Keratinocyte (primary cell): ENCODE results near the gene GJA3. TPM values are rescaled to one million over a fixed set of nuclear protein-coding genes. Genes with fewer than 3 reads are reported as not detected.

Experiments
- DNase-seq: peaks from one replicate; pipeline ENCODE4 v3.0.0-alpha.2; 2011; ENCODE audit warnings: low read depth, missing footprints, low spot score
- FAIRE-seq: peaks from 2 replicates; lab custom pipeline; 2011; peaks lifted over from hg19 to GRCh38; lab: Jason Lieb, UNC
- H2AFZ ChIP-seq: 2 replicates; pipeline ENCODE4 v1.6.0; 2012; ENCODE audit warnings: low read length, control low read depth, inconsistent platforms; ENCODE audit not compliant: control insufficient read depth
- H3K27ac ChIP-seq: 2 replicates; pipeline ENCODE4 v1.5.1; 2011; ENCODE audit warnings: low read length; ENCODE audit not compliant: control insufficient read depth, insufficient read depth
- H3K27me3 ChIP-seq: 3 replicates; pipeline ENCODE4 v1.6.0; 2011; ENCODE audit warnings: low read length; ENCODE audit not compliant: control insufficient read depth, insufficient read depth; ENCODE audit errors: extremely low read depth
- H3K36me3 ChIP-seq, 2 experiments: 2 replicates in 1 of 2; 3 replicates in 1 of 2; pipeline ENCODE4 v1.5.1; 2011; ENCODE audit warnings: low read length in 2 of 2, mild to moderate bottlenecking in 1 of 2; ENCODE audit not compliant: control insufficient read depth in 2 of 2, insufficient read depth in 2 of 2; ENCODE audit errors: extremely low read depth in 1 of 2
- H3K4me1 ChIP-seq: 3 replicates; pipeline ENCODE4 v1.5.1; 2011; ENCODE audit warnings: low read length; ENCODE audit not compliant: control insufficient read depth, insufficient read depth; ENCODE audit errors: extremely low read depth
- H3K4me2 ChIP-seq: 3 replicates; pipeline ENCODE4 v1.6.0; 2011; ENCODE audit warnings: low read depth, low read length; ENCODE audit not compliant: control insufficient read depth, insufficient read depth; ENCODE audit errors: extremely low read depth
- H3K4me3 ChIP-seq, 3 experiments: fragments of 200-600 bp in 1 of 3; sonication (generic) in 1 of 3; 2 replicates in 2 of 3; 3 replicates in 1 of 3; pipeline ENCODE4 v1.5.1; 2011 to 2016; ENCODE audit warnings: low read length in 3 of 3, mild to moderate bottlenecking in 3 of 3, control low read depth in 2 of 3, inconsistent platforms in 1 of 3, low read depth in 1 of 3, mixed read lengths in 1 of 3, mixed run types in 1 of 3, moderate library complexity in 1 of 3; ENCODE audit not compliant: control insufficient read depth in 2 of 3, insufficient read depth in 2 of 3; ENCODE audit errors: extremely low read depth in 1 of 3
- H3K79me2 ChIP-seq: 2 replicates; pipeline ENCODE4 v1.6.0; 2012; ENCODE audit warnings: low read length; ENCODE audit not compliant: control insufficient read depth, insufficient read depth
- H3K9ac ChIP-seq: 3 replicates; pipeline ENCODE4 v1.6.0; 2011; ENCODE audit warnings: low read length; ENCODE audit not compliant: control insufficient read depth, insufficient read depth; ENCODE audit errors: extremely low read depth
- H3K9me1 ChIP-seq: 3 replicates; pipeline ENCODE4 v1.6.0; 2011; ENCODE audit warnings: low read length; ENCODE audit not compliant: control insufficient read depth, insufficient read depth; ENCODE audit errors: extremely low read depth
- H3K9me3 ChIP-seq: 2 replicates; pipeline ENCODE4 v1.5.1; 2012; ENCODE audit warnings: low read depth, low read length; ENCODE audit not compliant: control insufficient read depth
- H4K20me1 ChIP-seq: 3 replicates; pipeline ENCODE4 v1.6.0; 2011; ENCODE audit warnings: low read length; ENCODE audit not compliant: control insufficient read depth, insufficient read depth; ENCODE audit errors: extremely low read depth
- EZH2 ChIP-seq: IDR thresholded peaks from one replicate; pipeline ENCODE4 v1.6.1; 2012; ENCODE audit warnings: inconsistent platforms, mild to moderate bottlenecking, low read length, moderate library complexity
- dilution Hi-C: fragments of 300-500 bp; cut with MboI; formaldehyde crosslinking; loops from one replicate; pipeline ENCODE4 v1.7.0; 2020; ENCODE audit warnings: low sequenced_read_pairs; ENCODE audit not compliant: extremely low pct_ligation_motif_present
- polyA plus RNA-seq, 5 experiments: library from polyadenylated mRNA; depleted of rRNA in 3 of 5; stranded (reverse) in 3 of 5; stranded (forward) in 1 of 5; unstranded in 1 of 5; fragments of >200 nt; gene quantifications; 1 replicate in 1 of 5; 2 replicates in 3 of 5; 3 replicates in 1 of 5; pipeline versions ENCODE4 v1.2.1 to v1.2.3, GENCODE V29; 2011 to 2012; ENCODE audit warnings: missing spikeins in 2 of 5, low read depth in 1 of 5, low replicate concordance in 1 of 5
- TF ChIP-seq, protein P1 (sequence below), 3 experiments: IDR thresholded peaks in 1 of 3; conservative IDR thresholded peaks in 1 of 3; optimal IDR thresholded peaks in 1 of 3; 2 replicates in 2 of 3; 3 replicates in 1 of 3; pipeline versions ENCODE3 to v1.5.1; 2011; ENCODE audit warnings: low read length in 3 of 3, mild to moderate bottlenecking in 3 of 3, moderate library complexity in 2 of 3, control low read depth in 1 of 3, inconsistent platforms in 1 of 3; ENCODE audit not compliant: insufficient read depth in 2 of 3; ENCODE audit errors: extremely low read depth in 1 of 3

Gene GJA3
- polyA plus RNA-seq, 1 donor (not counting 4 experiments of a cell fraction or from before 2014, with no cell fraction given) = 0.09 TPM

- Histone ChIP-seq H3K36me3 (no peaks in the 10 kb centered on the region), H4K20me1 (no peaks in the 10 kb centered on the region), H3K9ac (no peak overlapping the region), H3K27ac (no peak overlapping the region), H3K27me3 (no peaks in the 10 kb centered on the region), H2AFZ (no peak overlapping the region), H3K4me1 (no peaks in the 10 kb centered on the region), H3K4me3 (no peak overlapping the region), H3K9me3 (no peaks in the 10 kb centered on the region), H3K9me1 (no peaks in the 10 kb centered on the region), H3K4me2 (no peak overlapping the region), H3K79me2 (no peaks in the 10 kb centered on the region)
- FAIRE-seq (no peak), DNase-seq (no peak)
- TF ChIP-seq EZH2 = no peak
- dilution Hi-C loops = no loop called here
These were observed 45.9 kb upstream of the GJA3 start for GRCh38 chr13:20206698-20207235.

DNA sequence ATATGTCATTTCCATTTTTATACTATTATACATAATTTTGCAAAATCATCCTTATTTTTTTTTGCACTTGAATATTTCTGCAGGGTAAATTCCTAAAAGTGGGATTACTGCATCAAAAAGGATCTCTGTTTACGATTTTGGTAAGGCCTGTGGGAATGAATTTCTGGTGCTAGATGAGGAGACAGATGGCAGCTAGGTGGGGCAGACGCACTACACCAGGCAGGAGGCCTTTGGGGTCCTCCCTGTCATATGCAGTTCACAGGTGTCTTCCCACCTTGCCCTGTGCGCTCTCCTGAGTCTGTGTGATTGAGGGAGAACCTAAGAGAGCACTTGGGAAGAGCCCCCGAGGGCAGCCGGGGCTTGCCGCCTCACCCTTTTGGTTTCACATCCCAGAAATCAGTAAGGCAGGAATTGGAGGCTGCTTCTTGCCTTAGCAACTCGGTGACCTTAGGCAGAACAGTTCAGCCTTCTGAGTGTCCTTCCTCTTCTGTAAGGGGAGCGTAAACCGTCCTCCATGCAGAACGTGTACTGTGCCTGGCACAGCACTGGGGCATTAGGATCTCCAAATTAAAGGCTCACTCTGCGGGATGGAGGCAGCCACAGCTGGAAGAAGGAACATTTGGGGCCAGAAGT is 45.3 kb upstream of the GJA3 start:
- no peak overlapping the region for H3K9ac ChIP-seq
- DNase-seq (no peak), FAIRE-seq (no peak)
- H3K9me3 ChIP-seq = no peaks in the 10 kb centered on the region
- no peak overlapping the region for H3K27ac ChIP-seq
- no peaks in the 10 kb centered on the region for H4K20me1 ChIP-seq
- TF ChIP-seq, protein P1, sequence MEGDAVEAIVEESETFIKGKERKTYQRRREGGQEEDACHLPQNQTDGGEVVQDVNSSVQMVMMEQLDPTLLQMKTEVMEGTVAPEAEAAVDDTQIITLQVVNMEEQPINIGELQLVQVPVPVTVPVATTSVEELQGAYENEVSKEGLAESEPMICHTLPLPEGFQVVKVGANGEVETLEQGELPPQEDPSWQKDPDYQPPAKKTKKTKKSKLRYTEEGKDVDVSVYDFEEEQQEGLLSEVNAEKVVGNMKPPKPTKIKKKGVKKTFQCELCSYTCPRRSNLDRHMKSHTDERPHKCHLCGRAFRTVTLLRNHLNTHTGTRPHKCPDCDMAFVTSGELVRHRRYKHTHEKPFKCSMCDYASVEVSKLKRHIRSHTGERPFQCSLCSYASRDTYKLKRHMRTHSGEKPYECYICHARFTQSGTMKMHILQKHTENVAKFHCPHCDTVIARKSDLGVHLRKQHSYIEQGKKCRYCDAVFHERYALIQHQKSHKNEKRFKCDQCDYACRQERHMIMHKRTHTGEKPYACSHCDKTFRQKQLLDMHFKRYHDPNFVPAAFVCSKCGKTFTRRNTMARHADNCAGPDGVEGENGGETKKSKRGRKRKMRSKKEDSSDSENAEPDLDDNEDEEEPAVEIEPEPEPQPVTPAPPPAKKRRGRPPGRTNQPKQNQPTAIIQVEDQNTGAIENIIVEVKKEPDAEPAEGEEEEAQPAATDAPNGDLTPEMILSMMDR (optimal IDR thresholded peaks at IDR 0.05 in 1 of 3, IDR thresholded peaks at IDR 0.05 in 1 of 3, conservative IDR thresholded peaks at IDR 0.05 in 1 of 3; ENCODE audit: extremely low read depth in 1 of 3, insufficient read depth in 2 of 3, low read length in 3 of 3) = no peak
- no peak for TF ChIP-seq EZH2
- H2AFZ ChIP-seq = no peak overlapping the region
- H3K27me3 ChIP-seq = no peaks in the 10 kb centered on the region
- no peak overlapping the region for H3K4me3 ChIP-seq
- H3K9me1 ChIP-seq = no peaks in the 10 kb centered on the region
- H3K36me3 ChIP-seq = no peaks in the 10 kb centered on the region
- no peaks in the 10 kb centered on the region for H3K79me2 ChIP-seq
- H3K4me2 ChIP-seq = no peak overlapping the region
- no peaks in the 10 kb centered on the region for H3K4me1 ChIP-seq
- dilution Hi-C loops = no loop called here
